HFF-Myc (cell line): ENCODE results near the gene CACNG5.

Experiments
- DNase-seq: peaks from one replicate; pipeline ENCODE4 v3.0.0-alpha.2; 2011; ENCODE audit warnings: low read depth; ENCODE audit errors: extremely low read depth
- H3K4me3 ChIP-seq: replicated peaks from 2 replicates; pipeline ENCODE4 v1.5.1; 2011; ENCODE audit warnings: low read depth, mild to moderate bottlenecking, control low read depth, low read length
- TF ChIP-seq, protein P1 (sequence below): IDR thresholded peaks from 2 replicates; pipeline ENCODE4 v1.5.1; 2012; ENCODE audit warnings: mild to moderate bottlenecking, low read depth, low read length, control low read depth; ENCODE audit errors: missing control alignments

CACNG5 gene, protein sequence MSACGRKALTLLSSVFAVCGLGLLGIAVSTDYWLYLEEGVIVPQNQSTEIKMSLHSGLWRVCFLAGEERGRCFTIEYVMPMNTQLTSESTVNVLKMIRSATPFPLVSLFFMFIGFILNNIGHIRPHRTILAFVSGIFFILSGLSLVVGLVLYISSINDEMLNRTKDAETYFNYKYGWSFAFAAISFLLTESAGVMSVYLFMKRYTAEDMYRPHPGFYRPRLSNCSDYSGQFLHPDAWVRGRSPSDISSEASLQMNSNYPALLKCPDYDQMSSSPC

DNA sequence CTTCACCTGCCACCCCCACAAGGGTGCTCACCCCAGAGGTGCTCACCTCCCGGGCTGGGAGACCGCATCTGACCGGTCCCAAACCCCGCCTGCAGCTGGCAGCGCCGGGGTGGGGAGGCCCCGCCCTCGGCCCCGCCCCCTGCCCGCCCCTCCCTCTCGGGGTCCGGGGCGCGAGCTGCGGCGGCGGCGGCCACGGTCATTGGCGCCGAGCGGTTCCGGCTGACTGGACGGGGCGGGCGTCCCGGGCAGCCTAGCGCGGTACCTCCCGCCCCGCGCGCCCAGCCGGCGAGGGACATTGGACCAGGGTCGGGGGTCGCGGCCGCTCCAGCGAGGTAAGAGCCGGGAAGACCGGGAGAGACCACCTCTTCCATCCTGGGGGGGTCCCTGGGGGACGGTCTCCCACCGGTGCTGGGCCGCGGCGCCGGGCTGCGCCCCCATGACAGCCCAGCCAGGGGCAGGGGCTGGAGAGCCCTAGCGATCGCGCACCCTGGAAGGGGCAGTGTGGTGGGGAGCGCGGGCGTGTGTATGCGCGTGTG lies at the start of gene CACNG5:
CACNG5 (plus strand) TSS at position 199 of the 536 bp plus-strand sequence. CDS start 42,216 bp downstream, outside the sequence.
- DNase-seq = no peak

DNA sequence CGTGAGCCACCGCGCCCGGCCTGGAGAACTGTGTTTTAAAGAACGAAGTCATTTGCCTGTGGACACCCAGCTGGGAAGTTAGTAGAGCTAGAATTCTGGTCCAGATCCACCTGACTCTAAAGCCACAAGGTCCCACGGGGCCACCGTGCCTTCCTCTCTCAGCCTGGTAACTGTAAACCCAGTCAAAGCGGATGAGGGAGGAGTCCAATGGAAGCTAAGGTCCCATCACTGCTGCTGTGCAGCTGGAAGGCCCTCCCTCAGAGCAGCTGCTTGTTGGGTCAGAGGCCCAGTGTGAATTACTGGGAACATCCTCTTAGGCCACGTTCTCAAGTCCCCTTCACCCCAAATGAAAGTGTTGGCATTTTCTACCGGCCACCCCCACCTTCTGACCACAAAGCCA lies 48.8 kb upstream of the CACNG5 start:
- TF ChIP-seq, protein P1, sequence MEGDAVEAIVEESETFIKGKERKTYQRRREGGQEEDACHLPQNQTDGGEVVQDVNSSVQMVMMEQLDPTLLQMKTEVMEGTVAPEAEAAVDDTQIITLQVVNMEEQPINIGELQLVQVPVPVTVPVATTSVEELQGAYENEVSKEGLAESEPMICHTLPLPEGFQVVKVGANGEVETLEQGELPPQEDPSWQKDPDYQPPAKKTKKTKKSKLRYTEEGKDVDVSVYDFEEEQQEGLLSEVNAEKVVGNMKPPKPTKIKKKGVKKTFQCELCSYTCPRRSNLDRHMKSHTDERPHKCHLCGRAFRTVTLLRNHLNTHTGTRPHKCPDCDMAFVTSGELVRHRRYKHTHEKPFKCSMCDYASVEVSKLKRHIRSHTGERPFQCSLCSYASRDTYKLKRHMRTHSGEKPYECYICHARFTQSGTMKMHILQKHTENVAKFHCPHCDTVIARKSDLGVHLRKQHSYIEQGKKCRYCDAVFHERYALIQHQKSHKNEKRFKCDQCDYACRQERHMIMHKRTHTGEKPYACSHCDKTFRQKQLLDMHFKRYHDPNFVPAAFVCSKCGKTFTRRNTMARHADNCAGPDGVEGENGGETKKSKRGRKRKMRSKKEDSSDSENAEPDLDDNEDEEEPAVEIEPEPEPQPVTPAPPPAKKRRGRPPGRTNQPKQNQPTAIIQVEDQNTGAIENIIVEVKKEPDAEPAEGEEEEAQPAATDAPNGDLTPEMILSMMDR = no peak
- no peak for DNase-seq
- H3K4me3 ChIP-seq = no peak overlapping the region

More for the DNA sequence above, at the start of gene CACNG5:
- no peak within 1 kb of the TSS for H3K4me3 ChIP-seq
- TF ChIP-seq, protein P1 = no peak

DNA sequence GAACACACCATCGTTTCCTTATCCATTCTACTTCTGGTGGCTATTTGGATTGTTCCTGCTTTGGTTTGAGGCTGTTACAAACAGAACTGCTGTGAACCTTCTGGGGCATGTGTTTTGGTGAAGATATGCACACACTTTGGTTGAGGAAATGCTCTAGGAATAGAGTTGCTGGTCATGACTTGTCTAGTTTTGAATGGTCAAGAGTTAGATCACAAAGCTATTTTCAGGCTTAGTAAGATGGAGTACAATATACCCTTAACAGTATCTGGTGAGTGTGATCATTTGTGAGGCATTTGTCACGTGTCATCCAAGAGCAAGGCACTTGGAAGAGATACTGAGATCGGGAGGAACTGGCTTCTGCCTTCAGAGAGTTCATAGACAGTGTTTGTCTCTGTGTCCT lies 47.0 kb upstream of the CACNG5 start:
- H3K4me3 ChIP-seq = no peak overlapping the region
- TF ChIP-seq, protein P1 = no peak
- no peak for DNase-seq

GRCh38 chr17:66789093-66789492 lies 45.8 kb upstream of the CACNG5 start:
- DNase-seq = no peak
- no peak overlapping the region for H3K4me3 ChIP-seq
- TF ChIP-seq, protein P1 = no peak

DNA sequence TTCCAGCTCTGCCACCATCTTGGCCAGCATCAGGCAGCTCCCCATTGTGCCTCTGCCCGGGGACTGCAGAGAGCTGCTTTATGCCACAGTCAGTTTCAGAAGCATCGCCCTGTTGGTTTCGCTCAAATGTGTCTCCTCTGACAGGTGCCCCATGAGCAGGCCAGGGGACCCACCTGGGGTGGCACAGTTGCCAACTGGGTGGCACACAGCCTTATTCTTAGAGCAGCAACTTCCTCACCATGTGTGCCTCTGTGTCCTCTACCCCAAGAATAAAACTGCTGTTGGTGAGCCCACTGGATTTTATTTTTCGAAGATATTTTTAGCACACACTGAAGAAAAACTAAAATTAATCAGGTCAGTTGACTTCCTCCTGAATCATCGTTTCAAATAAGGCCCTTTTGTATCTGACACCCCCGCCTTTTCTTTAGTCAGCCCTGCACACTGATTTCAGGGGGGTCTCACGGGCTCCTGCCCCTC lies 44.9 kb upstream of the CACNG5 start:
- no peak for DNase-seq
- no peak overlapping the region for H3K4me3 ChIP-seq
- TF ChIP-seq, protein P1 = no peak

- no peak overlapping the region for H3K4me3 ChIP-seq
- DNase-seq = no peak
- TF ChIP-seq, protein P1 = no peak
Observed at GRCh38 chr17:66790501-66791061, 44.3 kb upstream of the CACNG5 start.

GRCh38 chr17:66791347-66791746 lies 43.6 kb upstream of the CACNG5 start:
- DNase-seq = no peak
- TF ChIP-seq, protein P1 = no peak
- no peak overlapping the region for H3K4me3 ChIP-seq
